ENCODE results near the gene RNPS1.

The RNPS1 gene

GRCh38 chr16:2287916-2288547 is 20.1 kb upstream of the RNPS1 start:
- H3K4me3 ChIP-seq (ENCODE audit: low read depth, low read length), result no peak overlapping the region
- TF ChIP-seq CTCF (IDR thresholded peaks at IDR 0.05; ENCODE audit: borderline replicate concordance, insufficient read depth, low read depth, low read length), result no peak

- TF ChIP-seq CTCF (IDR thresholded peaks at IDR 0.05; ENCODE audit: borderline replicate concordance, insufficient read depth, low read depth, low read length), result no peak
- H3K4me3 ChIP-seq (ENCODE audit: low read depth, low read length), result no peak overlapping the region
Observed at GRCh38 chr16:2286550-2286949, 18.6 kb upstream of the RNPS1 start.

- TF ChIP-seq CTCF (IDR thresholded peaks at IDR 0.05; ENCODE audit: borderline replicate concordance, insufficient read depth, low read depth, low read length), result no peak
- H3K4me3 ChIP-seq (ENCODE audit: low read depth, low read length), result no peak overlapping the region
Observed at GRCh38 chr16:2285731-2286191, 17.8 kb upstream of the RNPS1 start.

GRCh38 chr16:2284797-2285576 is 17.1 kb upstream of the RNPS1 start:
- no peak overlapping the region for H3K4me3 ChIP-seq (ENCODE audit: low read depth, low read length)
- no peak for TF ChIP-seq CTCF (IDR thresholded peaks at IDR 0.05; ENCODE audit: borderline replicate concordance, insufficient read depth, low read depth, low read length)

GRCh38 chr16:2284001-2284770 is 16.3 kb upstream of the RNPS1 start:
- TF ChIP-seq CTCF (IDR thresholded peaks at IDR 0.05; ENCODE audit: borderline replicate concordance, insufficient read depth, low read depth, low read length), result no peak
- H3K4me3 ChIP-seq (ENCODE audit: low read depth, low read length), result no peak overlapping the region

GRCh38 chr16:2282866-2283555 is 15.1 kb upstream of the RNPS1 start:
- H3K4me3 ChIP-seq (ENCODE audit: low read depth, low read length), result no peak overlapping the region
- no peak for TF ChIP-seq CTCF (IDR thresholded peaks at IDR 0.05; ENCODE audit: borderline replicate concordance, insufficient read depth, low read depth, low read length)
